Lower leg skin (tissue), 3 donors: Measurements from ENCODE around the gene OTUD3.

Source experiments
- CTCF ChIP-seq, 3 donors: fragments of 450-650 bp; IDR thresholded peaks; one replicate each; pipeline ENCODE4 v1.5.1; 2016; ENCODE audit warnings: antibody characterized with exemption in 3 of 3, mild to moderate bottlenecking in 3 of 3, moderate library complexity in 2 of 3
- POLR2A ChIP-seq, 2 donors: fragments of 450-650 bp; IDR thresholded peaks; one replicate each; pipeline ENCODE4 v1.6.1; 2016 to 2017; ENCODE audit warnings: antibody characterized with exemption in 2 of 2, mild to moderate bottlenecking in 1 of 2, moderate library complexity in 1 of 2

GRCh38 chr1:19894218-19894617 lies 12.0 kb downstream of the OTUD3 start:
- TF ChIP-seq CTCF (IDR thresholded peaks at IDR 0.05) (no peak), POLR2A (IDR thresholded peaks at IDR 0.05) (no peak)
